ENCODE measurements around the gene METTL27.
"Not testable (repeated sequence)": the region's sequence is repeated elsewhere in the genome, so short reads cannot be mapped to it uniquely, and the experiment has no call there.

The METTL27 gene

DNA sequence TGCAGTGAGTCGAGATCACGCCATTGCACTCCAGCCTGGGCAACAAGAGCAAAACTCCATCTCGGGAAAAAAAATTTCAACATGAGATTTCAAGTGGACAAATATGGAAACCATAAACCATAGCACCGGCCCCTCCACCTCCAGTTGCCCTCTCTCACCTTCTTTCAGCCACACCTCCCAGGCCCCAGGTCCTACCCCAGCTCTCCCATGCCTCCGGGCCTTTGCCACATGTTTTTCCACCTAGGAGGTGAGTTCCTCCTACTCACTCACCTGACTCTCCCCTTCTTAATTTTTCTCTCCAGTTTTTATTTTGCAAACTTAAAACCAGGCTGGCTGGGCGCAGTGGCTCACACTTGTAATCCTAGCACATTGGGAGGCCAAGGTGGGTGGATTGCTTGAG, 25.2 kb downstream of the METTL27 start:
- DNase-seq (ENCODE audit: low spot score), result no peak

DNA sequence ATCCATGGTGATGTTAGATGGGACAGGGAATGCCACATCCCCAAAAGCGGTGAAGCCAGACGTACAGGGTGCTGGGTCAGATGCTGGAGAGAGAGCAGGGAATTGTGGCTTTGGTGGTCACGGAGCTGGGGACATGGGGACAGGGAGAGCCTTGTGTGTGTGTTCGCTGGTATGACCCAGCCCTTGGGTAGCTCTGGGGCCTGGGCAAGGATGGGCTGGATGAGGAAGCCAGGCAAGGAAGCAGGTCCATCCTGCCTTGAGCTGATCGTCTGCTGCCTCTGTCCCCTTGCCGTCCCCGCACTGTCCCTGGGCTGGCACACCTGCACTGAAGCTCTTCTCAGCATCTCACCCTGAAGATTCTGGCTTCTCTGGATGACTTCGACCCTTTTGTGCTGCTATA, 26.9 kb downstream of the METTL27 start:
- no peak for DNase-seq (ENCODE audit: low spot score)

DNA sequence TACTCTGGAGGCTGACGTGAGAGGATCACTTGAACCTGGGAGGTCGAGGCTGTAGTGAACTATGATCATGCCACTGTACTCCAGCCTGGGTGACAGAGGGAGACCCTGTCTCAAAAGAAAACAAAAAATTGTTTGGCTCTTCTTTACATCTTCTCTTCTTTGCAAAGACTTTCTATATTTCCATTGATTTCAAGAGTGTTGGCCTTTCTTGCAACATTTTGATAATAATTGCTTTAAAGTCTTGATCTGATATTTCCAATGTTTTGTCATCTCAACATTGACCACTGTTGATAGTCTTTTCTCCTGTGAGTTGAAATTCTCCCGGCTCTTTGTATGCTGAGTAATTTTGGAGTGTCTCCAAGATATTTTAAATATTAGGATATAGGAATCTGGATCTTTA, 29.3 kb downstream of the METTL27 start:
- DNase-seq (ENCODE audit: low spot score), result no peak

DNA sequence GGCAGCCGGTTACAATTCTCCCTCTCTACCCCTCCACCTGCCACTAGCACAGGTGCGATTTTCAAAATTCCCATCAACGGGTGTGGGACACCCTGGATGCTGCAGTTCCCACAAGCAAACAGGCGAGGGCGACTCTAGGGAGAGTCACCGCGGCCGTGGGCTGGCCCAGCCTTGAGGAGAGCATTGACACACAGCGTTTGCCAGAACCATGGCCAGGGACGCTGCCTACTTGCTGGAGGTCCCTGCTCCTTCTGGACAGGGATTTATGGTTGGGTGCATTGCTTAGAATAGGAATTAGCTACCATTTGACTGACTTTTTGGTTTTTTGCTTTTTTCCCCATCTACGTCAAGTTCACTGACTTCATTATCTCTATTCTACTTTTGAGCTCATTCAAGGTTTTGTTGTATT, 30.6 kb downstream of the METTL27 start:
- peak; percentile 54 for DNase-seq (ENCODE audit: low spot score)

DNA sequence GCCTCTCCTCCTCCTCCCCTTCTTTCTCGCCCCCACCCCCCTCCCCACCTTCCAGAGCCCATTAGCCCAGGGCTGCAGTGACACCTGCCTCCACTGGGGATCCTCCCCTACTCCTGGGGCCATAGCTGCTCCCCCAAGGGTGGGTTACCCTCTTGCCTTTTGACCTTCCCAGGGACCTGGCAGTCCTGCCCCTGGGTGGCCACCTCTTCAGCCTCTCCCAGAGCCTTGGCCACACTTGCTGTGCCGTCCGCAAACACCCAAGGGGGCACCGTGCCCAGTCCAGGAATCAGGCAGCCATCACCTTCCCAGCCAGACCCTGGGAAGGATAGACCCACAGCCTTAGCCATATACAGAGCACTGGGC, 31.3 kb downstream of the METTL27 start:
- DNase-seq (ENCODE audit: low spot score), result no peak

DNA sequence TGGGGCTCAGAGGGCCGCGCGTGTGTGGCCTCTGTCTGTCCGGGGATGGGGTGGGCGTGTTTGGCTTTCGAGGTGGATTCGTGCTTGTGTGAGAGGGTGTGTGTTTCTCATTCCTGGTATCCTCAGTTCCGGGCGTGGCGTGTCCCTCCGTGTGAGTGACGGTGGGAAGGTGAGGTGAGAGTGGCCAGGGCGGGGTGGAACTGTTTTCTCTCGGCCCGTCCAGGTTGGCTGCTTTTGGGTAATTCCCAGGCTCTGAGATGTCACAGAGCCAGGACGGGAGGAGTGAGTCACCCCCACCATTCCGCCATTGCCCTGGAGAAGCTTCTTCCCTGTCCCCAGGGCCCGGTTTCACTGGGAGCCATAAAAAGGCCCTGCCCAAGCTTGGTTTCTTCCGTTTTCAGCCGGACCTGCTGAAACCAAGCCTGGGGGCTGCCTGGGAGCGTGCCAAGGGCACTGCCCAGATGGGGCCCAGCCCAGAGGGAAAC, 32.8 kb downstream of the METTL27 start:
- no peak for DNase-seq (ENCODE audit: low spot score)

DNA sequence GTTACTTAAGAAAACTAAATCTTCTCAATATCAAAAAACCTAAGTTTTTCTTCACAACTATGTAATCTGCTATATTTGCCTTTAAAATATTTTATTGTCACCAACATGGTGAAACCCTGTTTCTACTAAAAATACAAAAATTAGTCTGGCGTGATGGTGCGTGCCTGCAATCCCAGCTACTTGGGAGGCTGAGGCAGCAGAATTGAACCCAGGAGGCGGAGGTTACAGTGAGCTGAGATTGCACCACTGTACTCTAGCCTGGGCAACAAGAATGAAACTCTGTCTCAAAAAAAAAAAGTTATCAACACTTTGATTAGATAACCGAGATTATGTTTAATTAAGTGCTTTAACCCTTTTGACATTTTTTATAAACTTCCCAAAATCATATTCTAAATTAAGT, 39.9 kb downstream of the METTL27 start:
- no peak for DNase-seq (ENCODE audit: low spot score)

DNA sequence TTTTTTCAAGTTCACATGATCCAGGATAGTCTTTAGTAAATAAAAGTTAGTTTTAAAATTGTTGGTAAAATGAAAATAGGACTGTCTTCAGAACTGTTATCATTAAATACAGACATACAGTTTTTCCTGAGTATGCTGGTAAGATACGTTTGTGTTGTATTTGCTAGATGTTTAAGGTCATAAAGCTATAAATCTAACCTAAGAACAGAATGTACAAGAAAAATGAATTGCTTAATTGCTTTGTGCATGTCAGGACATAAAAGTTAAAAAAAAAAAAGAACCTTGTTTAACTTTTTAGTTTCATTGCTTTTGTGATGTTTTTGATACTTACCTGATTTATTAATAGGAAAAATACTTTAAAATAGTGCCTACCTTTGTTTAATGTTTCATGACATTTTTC, 40.7 kb downstream of the METTL27 start:
- DNase-seq (ENCODE audit: low spot score), result no peak

DNA sequence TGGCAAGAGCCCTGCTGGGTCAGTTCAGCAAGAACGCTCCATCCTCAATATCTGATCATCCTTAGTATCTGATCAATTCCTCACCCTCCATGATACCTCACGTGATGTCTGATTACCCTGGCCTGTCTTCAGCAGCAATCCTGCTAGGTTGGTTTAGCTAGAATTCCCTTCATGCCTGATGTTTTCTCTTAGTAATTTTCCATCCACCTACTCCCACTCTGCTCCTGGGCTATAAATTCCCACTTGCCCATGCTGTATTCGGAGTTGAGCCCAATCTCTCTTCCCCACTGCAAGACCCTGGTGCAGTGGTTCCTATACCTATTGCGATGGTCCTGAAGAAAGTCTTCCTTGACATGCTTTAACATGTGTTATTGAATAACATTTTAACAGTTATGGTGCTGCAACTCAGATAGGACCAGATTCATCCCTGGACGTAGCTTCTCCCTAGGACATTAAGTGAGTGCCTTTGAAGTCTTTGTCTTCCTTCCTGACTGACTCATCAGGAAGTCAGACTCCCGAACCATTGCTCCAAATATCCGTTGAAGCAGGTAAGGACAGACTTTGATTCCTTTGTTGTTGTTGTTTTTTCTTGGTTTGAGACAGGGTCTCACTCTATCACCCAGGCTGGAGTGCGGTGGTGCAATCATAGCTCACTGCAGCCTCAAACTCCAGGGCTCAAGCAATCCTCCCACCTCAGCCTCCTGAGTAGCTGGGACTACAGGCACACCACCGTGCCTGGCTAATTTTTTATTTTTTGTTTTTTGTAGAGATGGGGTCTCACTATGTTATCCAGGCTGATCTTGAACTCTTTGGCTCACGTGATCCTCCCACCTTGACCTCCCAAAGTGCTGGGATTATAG, 42.8 kb downstream of the METTL27 start:
- no peak for DNase-seq (ENCODE audit: low spot score)

DNA sequence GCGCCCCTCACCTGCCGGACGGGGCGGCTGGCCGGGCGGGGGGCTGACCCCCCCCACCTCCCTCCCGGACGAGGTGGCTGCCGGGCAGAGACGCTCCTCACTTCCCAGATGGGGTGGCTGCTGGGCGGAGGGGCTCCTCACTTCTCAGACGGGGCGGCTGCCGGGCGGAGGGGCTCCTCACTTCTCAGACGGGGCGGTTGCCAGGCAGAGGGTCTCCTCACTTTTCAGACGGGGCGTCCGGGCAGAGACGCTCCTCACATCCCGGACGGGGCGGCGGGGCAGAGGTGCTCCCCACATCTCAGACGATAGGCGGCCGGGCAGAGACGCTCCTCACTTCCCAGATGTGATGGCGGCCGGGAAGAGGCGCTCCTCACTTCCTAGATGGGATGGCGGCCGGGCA, 45.1 kb downstream of the METTL27 start:
- DNase-seq (ENCODE audit: low spot score), result not testable (repeated sequence)

DNA sequence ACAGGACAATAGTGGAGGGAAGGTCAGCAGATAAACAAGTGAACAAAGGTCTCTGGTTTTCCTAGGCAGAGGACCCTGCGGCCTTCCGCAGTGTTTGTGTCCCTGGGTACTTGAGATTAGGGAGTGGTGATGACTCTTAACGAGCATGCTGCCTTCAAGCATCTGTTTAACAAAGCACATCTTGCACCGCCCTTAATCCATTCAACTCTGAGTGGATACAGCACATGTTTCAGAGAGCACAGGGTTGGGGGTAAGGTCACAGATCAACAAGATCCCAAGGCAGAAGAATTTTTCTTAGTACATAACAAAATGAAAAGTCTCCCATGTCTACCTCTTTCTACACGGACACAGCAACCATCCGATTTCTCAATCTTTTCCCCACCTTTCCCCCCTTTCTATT, 45.7 kb downstream of the METTL27 start:
- DNase-seq (ENCODE audit: low spot score), result not testable (repeated sequence)

DNA sequence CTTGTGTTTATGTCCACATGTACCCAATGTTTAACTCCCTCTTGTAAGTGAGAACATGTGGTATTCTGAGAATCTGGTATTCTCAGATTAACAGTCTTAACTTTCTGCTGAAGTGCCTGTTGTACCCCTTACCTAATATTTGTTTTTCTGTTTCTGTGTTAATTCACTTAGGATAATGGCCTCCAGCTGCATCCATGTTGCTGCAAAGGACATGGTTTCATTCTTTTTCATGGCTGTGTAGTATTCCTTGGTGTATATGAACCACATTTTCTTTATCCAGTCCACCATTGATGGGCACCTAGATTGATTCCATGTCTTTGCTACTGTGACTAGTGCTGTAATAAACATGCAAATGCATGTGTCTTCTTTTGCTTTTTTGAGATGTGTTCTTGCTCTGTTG, 47.1 kb downstream of the METTL27 start:
- DNase-seq (ENCODE audit: low spot score), result not testable (repeated sequence)

DNA sequence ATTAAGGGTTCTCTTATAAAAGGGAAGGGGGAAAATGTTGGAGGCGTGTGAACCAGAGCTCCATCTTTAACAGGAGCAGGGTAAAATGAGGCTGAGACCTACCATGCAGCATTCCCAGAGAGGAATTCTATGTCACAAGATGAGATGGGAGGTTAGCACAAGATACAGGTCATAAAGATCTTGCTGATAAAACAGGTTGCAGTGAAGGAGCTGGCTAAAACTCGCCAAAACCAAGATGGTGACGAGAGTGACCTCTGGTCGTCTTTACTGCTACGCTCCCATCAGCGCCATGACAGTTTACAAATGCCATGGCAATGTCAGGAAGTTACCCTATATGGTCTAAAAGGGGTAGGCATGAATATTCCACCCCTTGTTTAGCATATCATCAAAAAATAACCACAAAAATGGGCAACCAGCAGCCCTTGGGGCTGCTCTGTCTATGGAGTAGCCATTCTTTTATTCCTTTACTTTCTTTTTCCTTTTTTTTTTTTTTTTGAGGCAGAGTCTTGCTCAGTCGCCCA, 51.1 kb downstream of the METTL27 start:
- DNase-seq (ENCODE audit: low spot score), result not testable (repeated sequence)

DNA sequence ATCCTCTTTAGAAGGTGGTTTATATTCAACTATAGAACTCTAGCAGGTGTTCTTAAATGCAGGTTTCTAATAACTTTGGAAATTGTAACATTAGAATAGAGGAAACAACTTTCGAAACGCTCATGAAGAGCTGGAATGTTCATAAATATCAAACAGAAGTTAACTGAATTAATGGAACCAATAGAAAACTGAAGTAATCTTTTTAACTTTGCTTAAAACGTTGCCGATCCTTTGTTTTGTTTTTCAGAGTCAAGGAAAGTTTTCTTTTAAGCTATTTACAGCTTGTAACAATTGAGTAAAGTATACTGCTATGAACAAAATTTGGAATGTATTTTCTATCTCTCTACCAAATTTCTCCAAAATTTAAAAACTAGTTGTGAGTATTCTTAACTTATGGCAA, 53.3 kb downstream of the METTL27 start:
- no peak for DNase-seq (ENCODE audit: low spot score)

DNA sequence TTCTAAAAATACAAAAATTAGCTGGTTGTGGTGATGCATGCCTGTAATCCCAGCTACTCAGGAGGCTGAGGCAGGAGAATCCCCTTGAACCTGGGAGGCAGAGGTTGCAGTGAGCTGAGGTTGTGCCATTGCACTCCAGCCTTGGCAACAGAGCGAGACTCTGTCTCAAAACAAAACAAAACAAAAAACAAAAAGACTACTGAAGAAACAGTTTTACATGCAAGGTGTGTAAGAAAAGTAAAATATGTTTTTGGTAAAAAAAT, 54.6 kb downstream of the METTL27 start:
- not testable (repeated sequence) for DNase-seq (ENCODE audit: low spot score)

DNA sequence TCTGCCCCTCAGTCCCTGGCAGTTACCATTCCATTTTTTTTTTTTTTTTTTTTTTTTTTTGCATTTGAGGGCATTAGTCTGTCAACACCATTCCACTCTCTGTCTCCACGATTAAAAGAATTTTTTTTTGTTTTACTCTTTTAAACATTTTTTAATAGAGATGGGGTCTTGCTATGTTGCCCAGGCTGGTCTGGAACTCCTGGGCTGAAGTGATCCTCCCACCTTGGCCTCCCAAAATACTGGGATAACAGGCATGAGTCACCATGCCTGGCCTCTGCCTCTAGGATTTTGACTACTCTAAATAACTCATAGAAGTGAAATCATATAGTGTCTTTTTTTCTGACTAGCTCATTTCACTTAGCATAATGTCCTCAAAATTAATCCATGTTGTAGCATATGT, 55.7 kb downstream of the METTL27 start:
- DNase-seq (ENCODE audit: low spot score), result no peak

Measured in CD4-positive, alpha-beta T cell treated with Interleukin-2 at 100 ng/mL for 4 hours (primary cell).